Measurements from ENCODE around the gene USP22. TPM values are rescaled to one million over a fixed set of nuclear protein-coding genes. Genes with fewer than 3 reads are reported as not detected.

USP22 gene
- total and polyA plus RNA-seq, 10 donors: 21.7 to 200 (median 156) TPM

- H3K27me3 ChIP-seq (replicated peaks in 1 of 7): no peaks in the 10 kb centered on the region
- H3K27ac ChIP-seq: peak overlapping the region in 1 of 8 donors; percentile 43
- intact Hi-C loops (cut with DNase I; ENCODE audit: low total_unique reads): no loop called here
- no peaks in the 10 kb centered on the region for H3K9me3 ChIP-seq
- DNase-seq: no peak
- H3K4me1 ChIP-seq: peaks cover 0 to 44% (median 7%) of the 10 kb centered on the region in 6 donors
- 67 to 87% (median 72%) methylated on average over 4 of the region's 4 CpGs for WGBS, 5 donors
- no peaks in the 10 kb centered on the region for H3K36me3 ChIP-seq
- no peak for TF ChIP-seq POLR2A (IDR thresholded peaks at IDR 0.05)
- no peak for TF ChIP-seq CTCF (IDR thresholded peaks at IDR 0.05 in 8 of 11, conservative IDR thresholded peaks at IDR 0.05 in 3 of 11)
- peak overlapping the region in 1 of 8 donors; percentile 48 for H3K4me3 ChIP-seq
Observed at GRCh38 chr17:20970329-20970728, 72.5 kb downstream of the USP22 start.

GRCh38 chr17:20968913-20969616 is 73.7 kb downstream of the USP22 start:
- DNase-seq: no peak

GRCh38 chr17:20967776-20968175 is 75.0 kb downstream of the USP22 start:
- TF ChIP-seq POLR2AphosphoS5 (IDR thresholded peaks at IDR 0.05) (no peak), CTCF (IDR thresholded peaks at IDR 0.05 in 8 of 11, conservative IDR thresholded peaks at IDR 0.05 in 3 of 11) (no peak), POLR2A (IDR thresholded peaks at IDR 0.05) (no peak)
- H3K36me3 ChIP-seq: no peaks in the 10 kb centered on the region
- peaks cover 0 to 51% (median 7%) of the 10 kb centered on the region in 6 donors for H3K4me1 ChIP-seq
- no peaks in the 10 kb centered on the region for H3K9me3 ChIP-seq
- no peaks in the 10 kb centered on the region for H3K27me3 ChIP-seq (replicated peaks in 1 of 7)
- no peak for DNase-seq
- intact Hi-C loops (cut with DNase I; ENCODE audit: low total_unique reads): no loop called here
- H3K4me3 ChIP-seq: no peak overlapping the region
- no peak overlapping the region for H3K27ac ChIP-seq
- 79 to 85% (median 82%) methylated on average over 3 of the region's 3 CpGs for WGBS, 5 donors

More at GRCh38 chr17:20968913-20969616, 73.7 kb downstream of the USP22 start:
- no peaks in the 10 kb centered on the region for H3K27me3 ChIP-seq (replicated peaks in 1 of 7)
- H3K4me1 ChIP-seq: peaks cover 0 to 45% (median 7%) of the 10 kb centered on the region in 6 donors
- H3K27ac ChIP-seq: peak overlapping the region in 1 of 8 donors; percentile 54
- intact Hi-C loops (cut with DNase I; ENCODE audit: low total_unique reads): no loop called here
- WGBS, 5 donors: 68 to 82% (median 76%) methylated on average over 8 of the region's 8 CpGs
- TF ChIP-seq CTCF (IDR thresholded peaks at IDR 0.05 in 8 of 11, conservative IDR thresholded peaks at IDR 0.05 in 3 of 11): no peak
- no peak for TF ChIP-seq POLR2AphosphoS5 (IDR thresholded peaks at IDR 0.05)
- TF ChIP-seq POLR2A (IDR thresholded peaks at IDR 0.05): no peak
- H3K4me3 ChIP-seq: peak overlapping the region in 1 of 8 donors; percentile 48
- H3K36me3 ChIP-seq: no peaks in the 10 kb centered on the region
- no peaks in the 10 kb centered on the region for H3K9me3 ChIP-seq

GRCh38 chr17:20966870-20967269 is 75.9 kb downstream of the USP22 start:
- no peak for DNase-seq
- Histone ChIP-seq H3K4me1 (peaks cover 0 to 51% (median 7%) of the 10 kb centered on the region in 6 donors), H3K27me3 (replicated peaks in 1 of 7) (no peaks in the 10 kb centered on the region), H3K9me3 (no peaks in the 10 kb centered on the region), H3K27ac (peak overlapping the region in 1 of 8 donors; percentile 31), H3K4me3 (no peak overlapping the region), H3K36me3 (no peaks in the 10 kb centered on the region)
- WGBS, 5 donors: 0 to 10% (median 2%) methylated on average over 2 of the region's 2 CpGs
- intact Hi-C loops (cut with DNase I; ENCODE audit: low total_unique reads): no loop called here
- TF ChIP-seq CTCF (IDR thresholded peaks at IDR 0.05 in 8 of 11, conservative IDR thresholded peaks at IDR 0.05 in 3 of 11) (no peak), POLR2A (IDR thresholded peaks at IDR 0.05) (no peak)

Data from spleen (tissue), 11 donors.